Stimulated activated memory B cell treated with anti-CD40 and anti-IgM and Interleukin-4, amounts not matched to agents 10 μg/mL and 1 μg/mL and 100 μg/mL, for 72 hours (primary cell): Measurements from ENCODE around the gene DBN1.

Source experiments
- ATAC-seq: fragments of 150-1000 bp; cut with Tn5 transposase; 2 replicates; pipeline ENCODE4 v1.10.0; 2021
- H3K27ac Mint-ChIP-seq: one replicate; pipeline ENCODE4 v1.8.0; 2022; ENCODE audit warnings: mild to moderate bottlenecking, mixed read lengths
- H3K27me3 Mint-ChIP-seq: one replicate; pipeline ENCODE4 v1.8.0; 2022; ENCODE audit warnings: mixed read lengths
- H3K36me3 Mint-ChIP-seq: one replicate; pipeline ENCODE4 v1.8.0; 2022; ENCODE audit warnings: mixed read lengths
- H3K4me1 Mint-ChIP-seq: one replicate; pipeline ENCODE4 v1.8.0; 2022; ENCODE audit warnings: mixed read lengths
- H3K4me3 Mint-ChIP-seq: one replicate; pipeline ENCODE4 v1.8.0; 2022; ENCODE audit warnings: mild to moderate bottlenecking, moderate library complexity, mixed read lengths
- H3K9me3 Mint-ChIP-seq: one replicate; pipeline ENCODE4 v1.8.0; 2022; ENCODE audit warnings: mixed read lengths

DBN1 gene

GRCh38 chr5:177497292-177498012 lies 24.0 kb upstream of the DBN1 start, which contains the start of gene PDLIM7:
PDLIM7 (minus strand) TSS chr5:177497604; CDS start chr5:177496512, 1,092 bp downstream.
- peak; percentile 90 for ATAC-seq
- H3K27ac Mint-ChIP-seq, result peak within 1 kb of the TSS; percentile 69
- H3K4me1 Mint-ChIP-seq, result peaks cover 86% of the 10 kb centered on the region
- H3K36me3 Mint-ChIP-seq, result peaks cover 10% of the 10 kb centered on the region
- H3K9me3 Mint-ChIP-seq, result no peaks in the 10 kb centered on the region
- H3K27me3 Mint-ChIP-seq, result peaks cover 12% of the 10 kb centered on the region
- H3K4me3 Mint-ChIP-seq, result peak within 1 kb of the TSS; percentile 75

- ATAC-seq, result no peak
- no peaks in the 10 kb centered on the region for H3K9me3 Mint-ChIP-seq
- peaks cover 12% of the 10 kb centered on the region for H3K27me3 Mint-ChIP-seq
- peaks cover 11% of the 10 kb centered on the region for H3K36me3 Mint-ChIP-seq
- H3K27ac Mint-ChIP-seq, result peak overlapping the region; percentile 69
- H3K4me3 Mint-ChIP-seq, result peak overlapping the region; percentile 75
- H3K4me1 Mint-ChIP-seq, result peaks cover 80% of the 10 kb centered on the region
Measured at GRCh38 chr5:177496727-177497291, 23.4 kb upstream of the DBN1 start.

- Mint-ChIP-seq H3K27ac (peak overlapping the region; percentile 69), H3K36me3 (peaks cover 14% of the 10 kb centered on the region), H3K27me3 (peaks cover 12% of the 10 kb centered on the region), H3K4me3 (peak overlapping the region; percentile 75), H3K9me3 (no peaks in the 10 kb centered on the region), H3K4me1 (peaks cover 76% of the 10 kb centered on the region)
- ATAC-seq, result no peak
Measured at GRCh38 chr5:177496070-177496726, 22.8 kb upstream of the DBN1 start.

- peaks cover 75% of the 10 kb centered on the region for H3K4me1 Mint-ChIP-seq
- H3K27me3 Mint-ChIP-seq, result peaks cover 12% of the 10 kb centered on the region
- peak overlapping the region; percentile 75 for H3K4me3 Mint-ChIP-seq
- peaks cover 21% of the 10 kb centered on the region for H3K36me3 Mint-ChIP-seq
- ATAC-seq, result no peak
- peak overlapping the region; percentile 80 for H3K27ac Mint-ChIP-seq
- H3K9me3 Mint-ChIP-seq, result no peaks in the 10 kb centered on the region
Measured at GRCh38 chr5:177495243-177496060, 22.0 kb upstream of the DBN1 start.

- Mint-ChIP-seq H3K4me3 (peak overlapping the region; percentile 42), H3K4me1 (peaks cover 74% of the 10 kb centered on the region), H3K36me3 (peaks cover 28% of the 10 kb centered on the region), H3K27ac (peak overlapping the region; percentile 80), H3K9me3 (no peaks in the 10 kb centered on the region), H3K27me3 (peaks cover 12% of the 10 kb centered on the region)
- peak; percentile 67 for ATAC-seq
Measured at GRCh38 chr5:177494346-177495195, 21.1 kb upstream of the DBN1 start.

- Mint-ChIP-seq H3K36me3 (peaks cover 28% of the 10 kb centered on the region), H3K4me3 (peak overlapping the region; percentile 42), H3K27me3 (peaks cover 9% of the 10 kb centered on the region), H3K27ac (peak overlapping the region; percentile 80), H3K9me3 (no peaks in the 10 kb centered on the region), H3K4me1 (peaks cover 71% of the 10 kb centered on the region)
- no peak for ATAC-seq
Measured at GRCh38 chr5:177493795-177494345, 20.4 kb upstream of the DBN1 start.

GRCh38 chr5:177492841-177493240 lies 19.4 kb upstream of the DBN1 start:
- H3K27me3 Mint-ChIP-seq, result no peaks in the 10 kb centered on the region
- no peak overlapping the region for H3K4me3 Mint-ChIP-seq
- H3K36me3 Mint-ChIP-seq, result peaks cover 33% of the 10 kb centered on the region
- no peak for ATAC-seq
- peak overlapping the region; percentile 80 for H3K27ac Mint-ChIP-seq
- no peaks in the 10 kb centered on the region for H3K9me3 Mint-ChIP-seq
- H3K4me1 Mint-ChIP-seq, result peaks cover 61% of the 10 kb centered on the region

GRCh38 chr5:177491983-177492746 lies 18.7 kb upstream of the DBN1 start:
- H3K4me3 Mint-ChIP-seq, result no peak overlapping the region
- ATAC-seq, result no peak
- H3K9me3 Mint-ChIP-seq, result no peaks in the 10 kb centered on the region
- peaks cover 58% of the 10 kb centered on the region for H3K4me1 Mint-ChIP-seq
- H3K27me3 Mint-ChIP-seq, result no peaks in the 10 kb centered on the region
- peaks cover 33% of the 10 kb centered on the region for H3K36me3 Mint-ChIP-seq
- no peak overlapping the region for H3K27ac Mint-ChIP-seq

GRCh38 chr5:177491429-177491945 lies 18.1 kb upstream of the DBN1 start:
- peaks cover 33% of the 10 kb centered on the region for H3K36me3 Mint-ChIP-seq
- no peaks in the 10 kb centered on the region for H3K9me3 Mint-ChIP-seq
- ATAC-seq, result peak; percentile 28
- H3K27me3 Mint-ChIP-seq, result no peaks in the 10 kb centered on the region
- H3K4me3 Mint-ChIP-seq, result no peak overlapping the region
- no peak overlapping the region for H3K27ac Mint-ChIP-seq
- H3K4me1 Mint-ChIP-seq, result peaks cover 57% of the 10 kb centered on the region

- Mint-ChIP-seq H3K27me3 (no peaks in the 10 kb centered on the region), H3K9me3 (no peaks in the 10 kb centered on the region), H3K4me3 (no peak overlapping the region), H3K27ac (no peak overlapping the region), H3K4me1 (peaks cover 52% of the 10 kb centered on the region), H3K36me3 (peaks cover 33% of the 10 kb centered on the region)
- ATAC-seq, result no peak
Measured at GRCh38 chr5:177490992-177491391, 17.6 kb upstream of the DBN1 start.

GRCh38 chr5:177490311-177490991 lies 17.0 kb upstream of the DBN1 start:
- H3K27me3 Mint-ChIP-seq, result no peaks in the 10 kb centered on the region
- ATAC-seq, result no peak
- H3K4me1 Mint-ChIP-seq, result peaks cover 47% of the 10 kb centered on the region
- no peak overlapping the region for H3K27ac Mint-ChIP-seq
- H3K36me3 Mint-ChIP-seq, result peaks cover 33% of the 10 kb centered on the region
- H3K9me3 Mint-ChIP-seq, result no peaks in the 10 kb centered on the region
- H3K4me3 Mint-ChIP-seq, result no peak overlapping the region

- ATAC-seq, result no peak
- no peaks in the 10 kb centered on the region for H3K9me3 Mint-ChIP-seq
Measured at GRCh38 chr5:177489119-177489716, 15.8 kb upstream of the DBN1 start.

More at GRCh38 chr5:177489119-177489716, 15.8 kb upstream of the DBN1 start:
- no peak overlapping the region for H3K27ac Mint-ChIP-seq
- peaks cover 33% of the 10 kb centered on the region for H3K36me3 Mint-ChIP-seq
- H3K4me3 Mint-ChIP-seq, result no peak overlapping the region
- H3K27me3 Mint-ChIP-seq, result no peaks in the 10 kb centered on the region
- peaks cover 34% of the 10 kb centered on the region for H3K4me1 Mint-ChIP-seq
